Measurements from ENCODE around the gene SLC45A2. TPM values are rescaled to one million over a fixed set of nuclear protein-coding genes. Genes with fewer than 3 reads are reported as not detected.
"Not testable (repeated sequence)": the region's sequence is repeated elsewhere in the genome, so short reads cannot be mapped to it uniquely, and the experiment has no call there.

SLC45A2 gene, protein sequence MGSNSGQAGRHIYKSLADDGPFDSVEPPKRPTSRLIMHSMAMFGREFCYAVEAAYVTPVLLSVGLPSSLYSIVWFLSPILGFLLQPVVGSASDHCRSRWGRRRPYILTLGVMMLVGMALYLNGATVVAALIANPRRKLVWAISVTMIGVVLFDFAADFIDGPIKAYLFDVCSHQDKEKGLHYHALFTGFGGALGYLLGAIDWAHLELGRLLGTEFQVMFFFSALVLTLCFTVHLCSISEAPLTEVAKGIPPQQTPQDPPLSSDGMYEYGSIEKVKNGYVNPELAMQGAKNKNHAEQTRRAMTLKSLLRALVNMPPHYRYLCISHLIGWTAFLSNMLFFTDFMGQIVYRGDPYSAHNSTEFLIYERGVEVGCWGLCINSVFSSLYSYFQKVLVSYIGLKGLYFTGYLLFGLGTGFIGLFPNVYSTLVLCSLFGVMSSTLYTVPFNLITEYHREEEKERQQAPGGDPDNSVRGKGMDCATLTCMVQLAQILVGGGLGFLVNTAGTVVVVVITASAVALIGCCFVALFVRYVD
- total RNA-seq: not detected in 2 replicates

DNA sequence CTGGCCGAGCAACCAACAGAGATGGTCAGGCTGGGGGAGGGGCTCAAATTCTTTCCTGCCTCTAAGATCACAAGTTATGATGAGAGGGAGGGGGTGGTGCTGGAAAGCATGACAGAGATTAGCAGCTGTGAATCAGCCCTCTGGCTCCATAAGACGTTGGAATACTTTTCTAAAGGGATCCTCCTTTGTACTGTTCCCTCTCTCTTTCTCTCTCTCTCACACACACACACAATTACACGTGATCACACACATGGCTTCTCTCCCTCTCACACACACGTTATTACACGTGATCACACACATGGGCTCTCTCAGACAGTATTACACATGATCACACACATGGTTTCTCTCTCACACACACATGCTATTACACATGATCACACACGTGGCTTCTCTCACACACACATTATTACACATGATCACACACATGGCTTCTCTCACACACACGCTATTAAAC is at the start of gene SLC45A2:
TSS of gene SLC45A2 (minus strand) at position 23 of the 454 bp plus-strand sequence. CDS start 110 bp downstream, outside the sequence.
- DNase-seq (ENCODE audit: low read depth): peak; percentile 51

DNA sequence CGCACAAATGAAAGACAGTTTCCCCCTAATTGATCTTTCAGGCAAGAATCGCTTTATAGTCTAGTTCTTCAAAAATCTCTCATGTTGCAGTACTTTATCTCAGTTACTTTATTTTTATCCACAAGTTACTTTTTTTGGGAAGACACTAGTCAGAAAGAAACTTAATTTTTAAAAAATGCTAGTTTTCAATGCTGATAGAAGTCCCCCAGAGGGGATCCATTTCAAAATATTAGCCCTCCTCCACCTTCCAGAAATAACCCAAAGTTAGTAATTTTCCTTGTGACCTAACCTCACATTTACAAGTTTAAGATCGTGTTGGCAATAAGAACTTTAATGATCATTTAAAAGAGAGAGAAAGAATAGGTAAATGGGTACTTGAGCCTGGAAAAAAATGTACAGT is 47.5 kb upstream of the SLC45A2 start:
- no peak for DNase-seq (ENCODE audit: low read depth)

DNA sequence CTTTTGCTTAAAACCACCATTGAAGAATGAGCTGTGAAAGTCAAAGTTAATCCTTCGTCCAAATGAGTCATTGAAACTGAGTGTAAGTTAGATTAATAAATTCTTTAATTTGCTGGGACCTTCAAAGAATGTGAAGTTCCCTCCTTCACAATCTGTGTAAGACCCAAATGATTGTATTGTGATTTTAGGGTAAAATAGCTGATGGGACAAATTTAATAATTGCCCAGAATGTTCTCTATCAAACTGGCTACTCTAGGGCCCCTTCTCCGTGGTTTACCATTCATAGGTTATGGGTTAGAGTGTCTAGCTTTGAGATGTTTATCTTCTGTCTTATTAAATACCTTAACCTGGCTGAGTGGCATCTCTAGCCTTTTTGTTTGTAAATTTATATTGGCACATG is 46.6 kb upstream of the SLC45A2 start:
- DNase-seq (ENCODE audit: low read depth): no peak

DNA sequence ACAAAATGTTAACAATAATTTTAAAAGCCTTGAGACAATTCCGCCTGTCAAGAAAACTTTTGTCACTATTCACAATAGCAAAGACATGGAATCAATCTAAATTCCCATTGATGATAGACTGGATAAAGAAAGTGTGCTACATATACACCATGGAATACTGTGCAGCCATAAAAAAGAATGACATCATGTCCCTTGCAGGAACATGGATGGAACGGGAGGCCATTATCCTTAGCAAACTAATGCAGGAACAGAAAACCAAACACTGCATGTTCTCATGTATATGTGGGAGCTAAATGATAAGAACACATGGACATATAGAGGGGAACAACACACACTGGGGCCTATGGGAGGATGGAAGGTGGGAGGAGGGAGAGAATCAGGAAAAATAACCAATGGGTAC is 46.1 kb upstream of the SLC45A2 start:
- DNase-seq (ENCODE audit: low read depth): not testable (repeated sequence)

DNA sequence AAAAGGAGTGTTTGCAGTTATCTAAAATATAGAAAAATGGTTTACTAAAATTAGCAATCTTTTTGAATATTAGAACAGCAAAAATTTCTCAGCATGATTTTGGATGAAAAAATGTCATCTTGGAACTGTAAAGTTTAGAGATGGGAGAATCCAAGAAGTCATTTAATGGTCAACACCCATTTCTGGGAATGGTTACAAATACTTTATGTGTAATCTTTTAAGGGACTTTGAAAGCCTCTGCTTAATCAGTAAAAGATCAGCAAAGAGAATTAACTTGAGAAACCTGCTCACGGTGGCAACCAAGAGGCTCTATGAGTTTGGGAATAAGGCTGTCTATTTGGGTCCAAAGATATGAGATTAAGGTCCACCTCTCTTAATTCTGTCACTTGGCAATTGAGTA is 45.6 kb upstream of the SLC45A2 start:
- DNase-seq (ENCODE audit: low read depth): peak; percentile 76

DNA sequence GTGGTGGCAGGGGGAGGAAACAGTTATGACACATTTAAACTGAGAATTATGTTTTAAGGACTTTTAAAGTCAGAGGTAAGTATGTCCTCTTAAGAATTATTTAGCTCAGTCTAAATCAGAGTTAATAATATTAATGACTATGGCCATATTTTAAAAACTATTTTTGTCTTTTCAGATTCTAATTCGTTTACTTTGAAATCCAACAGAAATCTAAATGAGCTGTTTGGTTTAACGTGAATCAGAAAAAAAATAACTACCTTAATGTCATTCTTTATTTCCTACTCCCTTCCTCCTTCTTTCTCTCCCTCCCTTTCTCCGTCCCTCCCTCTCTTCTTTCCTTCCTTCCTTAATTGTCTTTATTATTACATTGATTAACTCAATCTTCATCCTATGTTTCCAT is 43.9 kb upstream of the SLC45A2 start:
- DNase-seq (ENCODE audit: low read depth): no peak

DNA sequence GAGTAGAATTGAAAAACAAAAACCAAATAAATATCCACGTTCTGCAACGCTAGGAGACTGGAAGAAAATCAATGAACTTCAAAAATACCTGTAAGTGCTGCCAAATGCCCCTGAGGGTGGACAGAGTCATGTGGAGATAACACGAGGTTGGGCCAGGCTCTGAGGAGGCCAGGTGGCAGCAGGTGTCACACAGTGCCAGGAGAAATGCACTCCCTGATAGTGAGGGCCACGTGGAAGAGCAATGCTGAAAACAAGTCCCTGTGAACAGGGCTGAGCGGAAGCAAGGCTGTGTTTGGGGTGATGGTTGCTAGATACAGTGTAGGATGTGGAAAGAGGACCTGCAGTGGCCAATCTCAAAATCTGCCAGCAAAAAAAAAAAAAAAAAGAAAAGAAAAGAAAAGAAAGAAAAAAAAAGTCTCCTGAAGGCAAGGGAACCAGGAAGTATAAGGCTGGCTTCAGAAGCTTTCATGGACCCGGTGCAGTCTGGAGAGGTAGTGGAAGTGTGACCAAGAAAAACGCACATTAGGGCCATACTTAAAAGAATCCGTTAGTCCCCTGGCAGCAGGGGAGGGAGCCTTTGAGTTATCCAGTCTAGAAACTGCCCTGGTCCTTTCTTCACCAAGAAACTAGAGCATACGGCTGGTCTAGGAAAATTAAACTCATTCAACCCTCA is 41.7 kb upstream of the SLC45A2 start:
- DNase-seq (ENCODE audit: low read depth): no peak

DNA sequence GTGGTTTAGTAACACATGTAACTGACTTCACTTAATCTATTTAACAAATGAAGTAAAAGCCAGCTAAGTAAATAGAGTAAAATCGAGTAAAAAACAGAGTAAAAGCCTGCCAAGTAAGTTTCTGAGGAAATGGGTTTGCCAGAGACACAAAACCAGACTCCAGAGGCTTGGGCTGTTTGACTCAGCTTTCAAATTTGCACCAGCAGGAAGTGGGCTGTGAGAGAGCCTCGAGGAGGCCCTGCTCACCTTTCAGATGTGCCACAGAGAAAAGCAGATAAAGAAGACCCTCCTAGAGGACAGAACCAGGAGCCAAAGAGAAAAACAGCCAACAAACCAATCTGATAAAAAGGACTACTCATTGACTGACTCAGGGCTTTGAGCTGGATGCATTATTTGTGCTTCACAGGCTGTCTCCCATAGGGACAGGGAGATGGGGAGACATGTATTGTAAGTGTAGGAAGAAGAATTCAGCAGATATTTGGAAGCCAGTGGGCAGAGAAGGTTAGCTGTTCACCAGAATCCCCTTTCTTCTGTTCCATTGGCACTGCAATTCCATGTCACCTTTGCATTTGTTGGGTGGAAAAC is 37.7 kb upstream of the SLC45A2 start:
- DNase-seq (ENCODE audit: low read depth): no peak

DNA sequence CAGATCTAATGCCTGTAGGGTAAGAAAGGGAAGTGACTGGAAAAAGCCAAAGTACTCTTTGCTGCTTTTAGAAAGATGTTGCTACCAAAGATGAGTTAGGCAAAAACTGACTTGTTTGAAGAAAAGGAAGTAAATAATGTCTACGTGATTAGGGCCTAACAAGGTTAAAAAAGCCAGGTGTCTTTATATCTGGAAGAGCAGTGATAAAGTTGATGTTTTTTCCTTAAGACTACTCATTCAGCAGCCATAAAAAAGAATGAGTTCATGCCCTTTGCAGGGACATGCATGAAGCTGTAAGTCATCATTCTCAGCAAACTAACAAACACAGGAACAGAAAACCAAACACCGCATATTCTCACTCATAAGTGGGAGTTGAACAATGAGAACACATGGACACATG is 36.8 kb upstream of the SLC45A2 start:
- DNase-seq (ENCODE audit: low read depth): no peak

DNA sequence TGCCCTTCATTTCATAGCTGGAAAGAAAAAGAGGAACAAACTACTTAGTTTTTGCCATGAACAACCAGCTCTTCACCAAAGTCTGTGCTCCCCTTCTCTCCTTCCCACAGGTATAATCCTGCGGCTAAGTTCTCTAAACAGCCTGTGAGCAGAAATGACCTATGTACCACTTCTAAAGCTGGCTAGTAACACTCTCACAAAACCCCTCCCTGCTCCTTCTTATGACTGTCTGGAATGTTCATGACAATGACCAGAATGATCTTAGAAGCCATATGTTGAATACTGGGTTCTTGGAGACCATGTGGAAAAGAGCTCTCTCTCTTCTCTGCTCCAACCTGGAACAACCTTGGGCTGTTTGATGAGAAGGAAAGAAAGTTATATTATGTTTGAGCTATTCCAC is 36.2 kb upstream of the SLC45A2 start:
- no peak for DNase-seq (ENCODE audit: low read depth)

DNA sequence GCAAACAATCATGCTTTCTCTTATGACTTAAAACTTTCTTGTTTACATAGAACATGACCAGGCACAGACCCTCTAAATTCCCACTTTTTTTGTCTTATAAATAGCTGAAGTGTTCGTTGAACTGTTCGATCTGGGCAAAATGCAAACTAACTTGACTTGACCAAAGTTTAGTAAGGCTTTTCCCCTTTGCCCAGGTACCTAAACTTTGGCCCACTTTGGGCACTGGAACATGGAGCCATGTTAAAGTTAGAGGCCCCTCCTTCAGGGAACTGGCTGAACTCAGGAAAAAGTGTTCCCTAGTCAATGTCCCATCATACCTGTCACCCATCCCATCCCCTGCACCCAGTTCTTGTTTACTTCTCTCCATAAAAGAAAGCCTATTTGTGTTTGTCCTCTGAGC is 32.8 kb upstream of the SLC45A2 start:
- no peak for DNase-seq (ENCODE audit: low read depth)

DNA sequence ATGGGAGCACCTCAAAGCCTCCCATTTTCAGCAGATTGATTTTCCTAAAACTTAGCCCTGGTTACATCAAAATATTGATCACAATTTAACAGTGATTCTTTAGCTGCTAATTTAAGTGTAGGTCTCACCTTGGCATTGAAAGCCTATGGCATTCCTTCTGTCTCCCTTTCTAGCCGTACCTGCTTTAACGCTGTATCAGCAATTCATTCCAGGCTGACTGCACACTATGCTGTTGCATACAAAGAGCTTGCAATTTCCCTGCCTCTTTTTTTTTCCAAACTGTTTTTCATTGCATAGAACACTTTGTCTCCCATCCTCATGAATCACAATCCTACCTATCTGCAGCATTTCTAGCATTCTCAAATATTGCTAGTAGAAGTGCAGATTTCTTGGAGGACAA is 32.3 kb upstream of the SLC45A2 start:
- no peak for DNase-seq (ENCODE audit: low read depth)

DNA sequence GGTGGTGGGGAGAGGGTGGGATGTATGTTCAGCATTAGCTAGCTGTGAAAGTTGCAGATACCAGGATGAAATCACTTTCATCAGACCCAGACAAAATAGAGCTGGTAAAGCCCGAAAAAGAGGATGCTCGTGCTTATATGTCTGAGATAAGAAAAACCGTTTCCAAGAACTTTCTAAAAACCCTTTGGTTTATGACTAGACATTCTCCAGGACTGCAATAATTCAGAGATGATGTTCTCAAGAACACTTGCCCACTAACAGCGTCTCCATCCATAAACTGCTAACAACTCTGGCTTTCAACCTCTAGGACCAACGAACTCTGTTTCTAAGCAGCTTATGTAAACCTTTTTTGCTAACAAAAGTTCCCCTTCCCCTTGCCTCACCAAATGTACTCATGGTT is 31.7 kb upstream of the SLC45A2 start:
- DNase-seq (ENCODE audit: low read depth): no peak

DNA sequence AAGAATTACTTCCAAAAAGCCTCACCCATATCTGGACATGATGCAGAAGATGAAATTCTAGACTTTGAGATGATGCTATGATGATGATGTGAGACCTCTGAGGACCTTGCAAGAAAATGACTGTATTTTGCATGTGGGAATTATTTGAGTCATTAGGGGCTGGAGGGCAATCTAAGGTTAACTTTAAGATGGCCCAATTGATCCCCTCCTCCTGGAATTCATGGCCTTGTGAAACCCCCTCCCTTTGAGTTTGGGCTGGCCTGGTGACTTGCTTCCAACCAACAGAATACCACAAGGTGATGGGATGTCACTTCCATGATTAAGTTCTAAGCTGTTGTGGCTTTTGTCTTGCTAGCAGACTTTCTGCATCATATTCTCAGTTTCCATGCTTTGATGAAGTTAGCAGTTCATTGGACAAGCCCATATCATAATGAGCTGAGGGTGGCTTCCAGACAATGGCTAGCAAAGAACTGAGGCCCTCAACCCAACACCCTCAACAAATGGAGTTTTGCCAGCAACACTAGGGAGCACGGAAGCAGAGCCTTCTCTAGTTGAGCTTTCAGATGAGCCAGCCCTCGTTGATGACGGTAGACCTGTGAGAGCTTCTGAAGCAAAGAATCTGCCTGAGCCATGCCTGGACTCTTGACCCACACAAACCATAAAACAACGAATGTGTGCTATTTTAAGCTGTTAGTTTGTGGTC is 30.8 kb upstream of the SLC45A2 start:
- no peak for DNase-seq (ENCODE audit: low read depth)

DNA sequence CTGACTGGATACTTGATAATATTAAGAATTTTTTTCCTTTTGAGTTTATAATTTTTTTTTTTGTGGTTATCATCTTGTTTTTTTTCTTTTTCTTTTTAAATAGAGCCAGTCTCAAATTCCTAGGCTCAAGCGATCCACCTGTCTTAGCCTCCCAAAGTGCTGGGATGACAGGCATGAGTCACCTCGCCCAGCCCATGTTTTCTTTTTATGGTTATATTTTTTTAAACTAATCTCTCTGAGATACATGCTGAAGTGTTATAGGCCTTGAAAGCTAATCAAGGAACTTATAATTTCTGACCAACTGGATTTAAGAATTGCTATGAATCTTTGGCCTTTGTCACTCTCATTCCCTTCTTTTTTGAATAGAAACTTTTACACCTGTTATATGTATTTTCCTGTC is 30.1 kb upstream of the SLC45A2 start:
- no peak for DNase-seq (ENCODE audit: low read depth)

DNA sequence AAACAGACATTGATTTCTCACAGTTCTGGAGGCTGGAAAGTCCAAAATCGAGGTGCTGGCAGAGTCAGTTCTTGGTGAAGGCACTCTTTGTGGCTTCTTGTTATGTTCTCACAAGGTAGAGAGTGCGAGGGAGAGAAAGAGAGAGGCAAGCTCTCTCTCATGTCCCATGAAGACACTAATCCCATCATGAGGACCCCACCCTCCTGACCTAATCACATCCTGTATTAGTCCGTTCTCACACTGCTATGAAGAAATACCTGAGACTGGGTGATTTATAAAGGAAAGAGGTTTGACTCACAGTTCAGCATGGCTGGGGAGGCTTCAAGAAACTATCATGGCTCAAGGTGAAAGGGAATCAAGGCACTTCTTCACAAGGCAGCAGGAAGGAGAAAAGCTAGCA is 29.1 kb upstream of the SLC45A2 start:
- DNase-seq (ENCODE audit: low read depth): no peak

DNA sequence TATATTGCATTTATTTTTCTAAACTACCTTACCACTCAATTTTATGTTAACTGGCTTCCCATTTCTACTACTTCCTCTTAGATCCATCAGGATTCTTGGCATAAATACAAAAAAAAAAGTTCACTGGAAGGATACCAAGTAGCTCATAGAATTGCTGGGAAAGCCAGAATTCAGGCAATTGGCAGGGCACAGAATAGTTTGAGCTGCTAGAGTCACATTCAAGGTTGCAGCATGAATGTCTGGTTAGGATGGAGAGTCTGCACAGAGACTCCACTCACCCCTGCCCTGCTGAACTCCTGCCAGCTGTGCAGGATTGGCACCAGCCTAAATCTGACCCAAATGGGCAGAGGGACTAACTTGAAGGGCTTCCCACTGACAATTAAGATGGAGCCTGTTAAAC is 28.3 kb upstream of the SLC45A2 start:
- DNase-seq (ENCODE audit: low read depth): peak; percentile 57

DNA sequence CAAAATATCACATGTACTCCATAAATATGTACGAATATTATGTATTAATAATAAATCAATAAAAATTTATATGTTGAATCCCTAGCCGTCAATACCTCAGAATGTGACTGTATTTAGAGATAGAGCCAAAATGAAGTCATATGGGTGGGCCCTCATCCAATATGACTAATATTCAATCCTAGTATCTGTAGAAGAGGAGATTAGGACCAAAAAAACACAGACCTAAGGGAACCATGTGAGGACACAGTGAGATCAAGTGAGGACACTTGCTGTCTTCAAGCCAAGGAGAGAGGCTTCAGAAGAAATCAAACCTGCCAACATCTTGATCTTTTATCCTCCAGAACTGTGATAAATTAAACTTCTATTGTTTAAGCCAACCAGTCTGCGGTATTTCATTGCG is 27.0 kb upstream of the SLC45A2 start:
- no peak for DNase-seq (ENCODE audit: low read depth)

DNA sequence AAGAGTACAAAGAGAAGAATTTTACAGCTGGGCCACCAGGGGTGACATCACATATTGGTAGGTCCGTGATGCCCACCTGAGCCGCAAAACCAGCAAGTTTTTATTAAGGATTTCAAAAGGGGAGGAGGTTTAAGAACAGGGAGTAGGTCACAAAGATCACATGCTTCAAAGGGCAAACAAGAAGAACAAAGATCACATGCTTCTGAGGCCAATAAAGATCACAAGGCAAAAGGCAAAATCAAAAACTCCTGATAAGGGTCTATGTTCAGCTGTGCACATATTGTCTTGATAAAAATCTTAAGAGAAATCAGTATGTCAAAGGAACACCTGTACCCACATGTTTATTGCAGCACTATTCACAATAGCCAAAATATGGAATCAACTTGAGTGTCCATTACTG is 25.7 kb upstream of the SLC45A2 start:
- not testable (repeated sequence) for DNase-seq (ENCODE audit: low read depth)

DNA sequence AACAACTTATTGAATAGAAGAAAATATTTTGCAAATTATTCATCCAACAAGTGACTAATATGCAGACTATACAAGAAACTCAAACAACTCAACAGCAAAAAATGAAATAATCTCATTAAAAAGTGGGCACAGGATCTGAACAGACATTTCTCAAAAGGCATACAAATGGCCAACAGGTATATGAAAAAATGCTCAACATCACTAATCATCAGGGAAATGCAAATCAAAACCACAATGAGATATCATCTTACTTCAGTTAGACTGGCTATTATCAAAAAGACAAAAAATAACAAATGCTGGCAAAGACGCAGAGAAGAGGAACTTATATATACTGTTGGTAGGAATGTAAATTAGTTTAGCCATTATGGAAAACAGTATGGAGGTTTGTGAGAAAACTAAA is 25.1 kb upstream of the SLC45A2 start:
- no peak for DNase-seq (ENCODE audit: low read depth)

DNA sequence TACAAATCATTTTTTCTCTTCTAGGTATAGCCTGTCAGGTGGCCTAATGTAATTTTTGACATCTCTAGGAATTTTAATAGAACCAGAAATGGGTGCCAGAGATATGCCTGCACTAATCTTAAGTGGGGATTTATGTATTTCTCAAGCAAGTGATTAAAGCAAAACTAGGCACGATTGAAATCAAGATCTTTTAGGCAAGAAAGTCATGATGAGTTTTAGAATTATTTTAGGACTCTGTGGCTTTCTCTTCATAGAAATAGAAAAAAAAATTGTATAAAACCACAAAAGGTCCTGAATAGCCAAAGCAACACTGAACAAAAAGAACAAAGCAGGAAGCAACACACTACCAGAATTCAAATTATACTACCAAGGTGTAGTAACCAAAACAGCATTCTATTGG is 24.3 kb upstream of the SLC45A2 start:
- DNase-seq (ENCODE audit: low read depth): no peak

Measured in renal cortical epithelial cell (primary cell).